ENCODE data around the gene ATL1. TPM values are rescaled to one million over a fixed set of nuclear protein-coding genes. Genes with fewer than 3 reads are reported as not detected.

Gene ATL1
- total and polyA plus RNA-seq, 2 of the 8 experiments (the other 6 are each of a cell fraction or from before 2014, with no cell fraction given), result 4.0 to 5.9 TPM

- H3K27ac ChIP-seq (ENCODE audit: low read depth, low read length), result no peak overlapping the region
- peaks cover 7% of the 10 kb centered on the region; the same call in 1 of the 2 replicates for H3K79me1 ChIP-seq (ENCODE audit: low read depth, low read length)
- no peak overlapping the region for H2BK5ac ChIP-seq (ENCODE audit: low read depth, low read length)
- no peak overlapping the region for H2BK120ac ChIP-seq (replicated peaks; ENCODE audit: low read depth, low read length)
- H3K56ac ChIP-seq (replicated peaks; ENCODE audit: insufficient read length, low read depth, low read length), result no peak overlapping the region
- peaks cover 0 to 7% of the 10 kb centered on the region in 2 experiments for H4K20me1 ChIP-seq (replicated peaks in 1 of 2; ENCODE audit: control insufficient read depth in 1 of 2, insufficient read depth in 2 of 2, low read length in 2 of 2)
- H4K91ac ChIP-seq (replicated peaks; ENCODE audit: insufficient read length, low read length), result no peak overlapping the region
- no peak overlapping the region for H3K4ac ChIP-seq (replicated peaks; ENCODE audit: insufficient read length, low read depth, low read length)
- FAIRE-seq (no peak), DNase-seq (ENCODE audit: low read depth in 1 of 2, low spot score in 2 of 2) (no peak)
- ChIA-PET POLR2A (ENCODE audit: partially characterized antibody) (no interaction called here), CTCF (ENCODE audit: partially characterized antibody) (interaction anchor here (1.1 to 1.7 kb wide), 2 partner anchors 7 to 11 kb away, joined by 3 read pairs; no protein-coding TSS in a partner anchor)
- no peak overlapping the region for H2AK5ac ChIP-seq (ENCODE audit: low read depth, low read length)
- H2BK12ac ChIP-seq (ENCODE audit: low read depth, low read length), result no peak overlapping the region
- WGBS, 2 experiments (ENCODE audit: extremely low coverage in 1 of 2, insufficient coverage in 1 of 2, insufficient read length in 1 of 2, insufficient replicate concordance in 2 of 2, low coverage in 1 of 2, low lambda C conversion rate in 2 of 2, missing lambda C conversion rate in 1 of 2), result 73% methylated on average over 5 of the region's 5 CpGs; no CpG with 5 or more reads in 1 of the 2 experiments
- no peaks in the 10 kb centered on the region for H3K9me3 ChIP-seq (ENCODE audit: insufficient read depth in 2 of 2, low read depth in 1 of 2, low read length in 1 of 2)
- H2BK15ac ChIP-seq (ENCODE audit: low read length), result no peak overlapping the region
- H4K8ac ChIP-seq (ENCODE audit: extremely low read depth, insufficient read depth, low read length), result no peak overlapping the region
- peaks cover 0 to 1% (median 0%) of the 10 kb centered on the region in 4 experiments; a peak in 1 of 7 replicates for H3K27me3 ChIP-seq (replicated peaks in 1 of 4; ENCODE audit: control insufficient read depth in 3 of 4, extremely low read depth in 1 of 4, insufficient read depth in 3 of 4, low read length in 3 of 4)
- no peak overlapping the region for H3K18ac ChIP-seq (ENCODE audit: extremely low read depth, low read length)
- H3K23me2 ChIP-seq (ENCODE audit: low read depth, low read length), result no peaks in the 10 kb centered on the region
- H3K23ac ChIP-seq (ENCODE audit: insufficient read length), result no peak overlapping the region
- H2BK20ac ChIP-seq (ENCODE audit: low read length), result no peak overlapping the region
- H3K4me2 ChIP-seq (ENCODE audit: insufficient read depth in 1 of 2, low read depth in 2 of 2, low read length in 2 of 2), result no peak overlapping the region
- no peak overlapping the region for H4K5ac ChIP-seq (ENCODE audit: insufficient read length, low read depth, low read length)
- H3K4me1 ChIP-seq (replicated peaks in 1 of 4; ENCODE audit: control insufficient read depth in 3 of 4, insufficient read depth in 4 of 4, low read length in 3 of 4), result peaks cover 0 to 3% (median 1%) of the 10 kb centered on the region in 4 experiments; a peak in 2 of 7 replicates
- no peak overlapping the region for H2AFZ ChIP-seq (ENCODE audit: low read length)
- peaks cover 0 to 4% (median 0%) of the 10 kb centered on the region in 4 experiments; a peak in 2 of 8 replicates for H3K36me3 ChIP-seq (ENCODE audit: control insufficient read depth in 2 of 4, insufficient read depth in 4 of 4, low read length in 3 of 4)
- peaks cover 16 to 91% of the 10 kb centered on the region in 2 experiments for H3K79me2 ChIP-seq (ENCODE audit: control insufficient read depth in 1 of 2, insufficient read depth in 2 of 2, low read length in 2 of 2)
- H3K4me3 ChIP-seq (ENCODE audit: extremely low read depth in 1 of 4, insufficient read depth in 2 of 4, low read depth in 3 of 4, low read length in 4 of 4), result no peak overlapping the region
- no peak overlapping the region for H3K9ac ChIP-seq (replicated peaks in 1 of 4; ENCODE audit: extremely low read depth in 1 of 4, low read depth in 3 of 4, low read length in 3 of 4)
- no peak overlapping the region for H3K14ac ChIP-seq (ENCODE audit: insufficient read length)
- TF ChIP-seq BACH1 (IDR thresholded peaks at IDR 0.05; ENCODE audit: low read length), result no peak
Measured at GRCh38 chr14:50520947-50521815, 38.8 kb upstream of the ATL1 start.

All from H1 (cell line).